CD4-positive, alpha-beta T cell (primary cell): ENCODE data around the gene ADIPOR2. TPM values are rescaled to one million over a fixed set of nuclear protein-coding genes. Genes with fewer than 3 reads are reported as not detected.

ENCODE experiments used
- ATAC-seq: fragments of 200-7000 bp; cut with Tn5 transposase; one replicate; pipeline ENCODE4 v1.10.0; 2022; ENCODE audit warnings: mild to moderate bottlenecking; ENCODE audit not compliant: poor library complexity
- CTCF ChIA-PET: fragments of 350-600 bp; sonication (Branson Sonifier 250); formaldehyde crosslinking; loops from one replicate; lab custom pipeline; 2021; ENCODE audit warnings: antibody characterized with exemption, inconsistent platforms; lab: Charles Lee
- POLR2A ChIA-PET: fragments of 350-600 bp; sonication (Branson Sonifier 250); formaldehyde crosslinking; loops from one replicate; lab custom pipeline; 2021; ENCODE audit warnings: antibody characterized with exemption, inconsistent platforms; lab: Charles Lee
- DNase-seq, 14 experiments: peaks; one replicate each; pipeline ENCODE4 v3.0.0-alpha.2; 2013 to 2020; ENCODE audit warnings: mixed read lengths in 2 of 14
- H3K27ac ChIP-seq, 2 donors: one replicate each; pipeline versions ENCODE4 v1.5.1 to v1.7.0; 2013; ENCODE audit warnings: low read length in 2 of 2, low read depth in 1 of 2, mild to moderate bottlenecking in 1 of 2
- H3K27me3 ChIP-seq, 2 experiments: 1 replicate in 1 of 2; 2 replicates in 1 of 2; pipeline versions ENCODE4 v1.6.1 to v1.7.0; 2013; ENCODE audit warnings: low read length in 2 of 2, control low read depth in 1 of 2, mild to moderate bottlenecking in 1 of 2, moderate library complexity in 1 of 2; ENCODE audit not compliant: insufficient read depth in 2 of 2, control insufficient read depth in 1 of 2
- H3K36me3 ChIP-seq: one replicate; pipeline ENCODE4 v1.6.1; 2013; ENCODE audit warnings: low read length, control low read depth; ENCODE audit not compliant: insufficient read depth
- H3K4me1 ChIP-seq: one replicate; pipeline ENCODE4 v1.6.1; 2013; ENCODE audit warnings: low read length, control low read depth; ENCODE audit not compliant: insufficient read depth
- H3K4me3 ChIP-seq: one replicate; pipeline ENCODE4 v1.5.1; 2013; ENCODE audit warnings: mild to moderate bottlenecking, low read length, moderate library complexity
- H3K9me3 ChIP-seq, 2 experiments: 1 replicate in 1 of 2; 2 replicates in 1 of 2; pipeline versions ENCODE4 v1.6.1 to v1.7.0; 2013; ENCODE audit warnings: low read length in 2 of 2, mild to moderate bottlenecking in 2 of 2, control low read depth in 1 of 2, moderate library complexity in 1 of 2; ENCODE audit not compliant: control insufficient read depth in 1 of 2, insufficient read depth in 1 of 2
- H3K27ac Mint-ChIP-seq: one replicate; pipeline ENCODE4 v1.8.0; 2020; ENCODE audit warnings: mixed read lengths
- H3K27me3 Mint-ChIP-seq: one replicate; pipeline ENCODE4 v1.8.0; 2021; ENCODE audit warnings: mixed read lengths
- H3K36me3 Mint-ChIP-seq: one replicate; pipeline ENCODE4 v1.8.0; 2021; ENCODE audit warnings: low read depth, mixed read lengths
- H3K4me1 Mint-ChIP-seq: one replicate; pipeline ENCODE4 v1.8.0; 2021; ENCODE audit warnings: low read depth, mixed read lengths
- H3K4me3 Mint-ChIP-seq: one replicate; pipeline ENCODE4 v1.8.0; 2020; ENCODE audit warnings: mild to moderate bottlenecking, mixed read lengths
- H3K9me3 Mint-ChIP-seq: one replicate; pipeline ENCODE4 v1.8.0; 2020; ENCODE audit warnings: mixed read lengths
- intact Hi-C, 2 experiments: fragments of 100-400 bp; cut with DNase I in 1 of 2; cut with micrococcal nuclease in 1 of 2; formaldehyde crosslinking; loops; one replicate each; pipeline versions ENCODE4 v1.15.1 to v1.9.0; 2023 to 2025; cut with DNase I, micrococcal nuclease
- total RNA-seq, 174 experiments: library from RNA in 2 of 174; stranded (reverse) in 2 of 174; gene quantifications; one replicate each; pipeline ENCODE4 v1.2.3 and lab custom pipeline; 2021 to 2026
- TF ChIP-seq, protein P1 (sequence below): fragments of 200-600 bp; IDR thresholded peaks from one replicate; pipeline ENCODE4 v1.8.0; 2022; ENCODE audit warnings: antibody characterized with exemption, mild to moderate bottlenecking

ADIPOR2 gene
- total RNA-seq, 2 experiments from 2014 or later: 12.5 to 12.6 TPM

DNA sequence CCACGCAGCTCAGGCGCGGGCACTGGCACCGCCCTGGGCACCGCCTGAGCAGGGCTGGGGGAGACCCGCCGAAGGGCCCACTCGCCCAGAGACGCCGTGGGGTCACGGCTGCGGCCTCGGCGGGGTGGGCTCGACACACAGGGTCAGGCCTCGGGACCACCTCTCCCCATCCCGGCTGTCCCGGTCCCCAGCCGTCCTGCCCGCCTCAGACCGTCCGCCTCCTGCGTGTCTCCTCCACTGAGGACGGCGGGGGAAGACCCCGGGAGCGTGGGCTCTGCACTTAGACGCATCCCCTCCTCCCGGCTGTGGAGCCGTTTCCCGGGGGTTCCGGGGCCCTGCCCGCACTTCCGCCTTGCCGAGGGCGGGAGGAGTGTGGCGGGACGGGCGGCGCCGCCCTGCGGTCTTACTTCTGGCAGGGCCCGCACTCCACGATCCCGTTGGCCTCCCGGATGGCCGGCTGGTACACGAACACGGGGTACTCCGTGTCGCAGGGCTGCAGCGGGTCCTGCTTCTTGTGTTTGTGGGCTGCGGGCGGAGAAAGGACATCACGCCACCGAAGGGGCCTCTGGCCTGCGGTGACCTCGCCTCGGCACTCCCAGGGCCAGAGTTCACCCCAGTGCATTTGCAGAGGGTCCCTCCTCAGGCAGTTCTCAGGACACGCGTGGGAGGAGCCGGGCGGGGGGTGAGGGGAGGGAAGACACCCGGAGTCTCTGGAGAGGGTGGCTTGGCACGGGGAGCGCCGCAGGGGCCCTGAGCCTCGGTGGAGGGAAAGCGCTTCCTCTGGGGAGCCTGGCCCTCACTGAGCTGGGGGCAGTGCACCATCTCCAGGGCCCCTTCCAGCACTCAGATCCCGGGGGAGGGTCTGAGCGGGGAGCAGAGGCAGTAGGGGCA is 106.4 kb downstream of the ADIPOR2 start:
- peak overlapping the region; percentile 61 to 78 for H3K27ac ChIP-seq
- H3K36me3 Mint-ChIP-seq: no peaks in the 10 kb centered on the region
- DNase-seq (peak in 12 of 14 experiments; percentile 25 to 83 (median 55)), ATAC-seq (peak; percentile 5)
- peaks cover 23% of the 10 kb centered on the region for H3K4me1 ChIP-seq
- no peaks in the 10 kb centered on the region for H3K9me3 ChIP-seq
- no peaks in the 10 kb centered on the region for H3K27me3 ChIP-seq
- peak overlapping the region; percentile 93 for H3K27ac Mint-ChIP-seq
- no peaks in the 10 kb centered on the region for H3K9me3 Mint-ChIP-seq
- CTCF ChIA-PET: interaction anchor here (2.1 to 5.1 kb wide), 2 partner anchors 143 to 237 kb away, joined by 13 to 122 read pairs; no protein-coding TSS in a partner anchor
- peak overlapping the region; percentile 85 for H3K4me3 Mint-ChIP-seq
- TF ChIP-seq, protein P1, sequence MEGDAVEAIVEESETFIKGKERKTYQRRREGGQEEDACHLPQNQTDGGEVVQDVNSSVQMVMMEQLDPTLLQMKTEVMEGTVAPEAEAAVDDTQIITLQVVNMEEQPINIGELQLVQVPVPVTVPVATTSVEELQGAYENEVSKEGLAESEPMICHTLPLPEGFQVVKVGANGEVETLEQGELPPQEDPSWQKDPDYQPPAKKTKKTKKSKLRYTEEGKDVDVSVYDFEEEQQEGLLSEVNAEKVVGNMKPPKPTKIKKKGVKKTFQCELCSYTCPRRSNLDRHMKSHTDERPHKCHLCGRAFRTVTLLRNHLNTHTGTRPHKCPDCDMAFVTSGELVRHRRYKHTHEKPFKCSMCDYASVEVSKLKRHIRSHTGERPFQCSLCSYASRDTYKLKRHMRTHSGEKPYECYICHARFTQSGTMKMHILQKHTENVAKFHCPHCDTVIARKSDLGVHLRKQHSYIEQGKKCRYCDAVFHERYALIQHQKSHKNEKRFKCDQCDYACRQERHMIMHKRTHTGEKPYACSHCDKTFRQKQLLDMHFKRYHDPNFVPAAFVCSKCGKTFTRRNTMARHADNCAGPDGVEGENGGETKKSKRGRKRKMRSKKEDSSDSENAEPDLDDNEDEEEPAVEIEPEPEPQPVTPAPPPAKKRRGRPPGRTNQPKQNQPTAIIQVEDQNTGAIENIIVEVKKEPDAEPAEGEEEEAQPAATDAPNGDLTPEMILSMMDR: no peak
- H3K4me3 ChIP-seq: peak overlapping the region; percentile 86
- POLR2A ChIA-PET: interaction anchor here (0.6 to 3.3 kb wide), 7 partner anchors 106 to 237 kb away, joined by 3 to 50 read pairs (median 6); partner anchors contain the start of gene ADIPOR2
- H3K4me1 Mint-ChIP-seq: peaks cover 8% of the 10 kb centered on the region
- H3K36me3 ChIP-seq: no peaks in the 10 kb centered on the region
- H3K27me3 Mint-ChIP-seq: no peaks in the 10 kb centered on the region
- intact Hi-C loops: loop anchor here (2.0 to 10.0 kb wide), 9 partner anchors 208 to 1955 kb away; partner anchors contain the start of genes CRACR2A (in 1 of the 2), DCP1B (in 1 of the 2) and FKBP4 (in 1 of the 2)

GRCh38 chr12:1797991-1798640 is 107.2 kb downstream of the ADIPOR2 start:
- no peaks in the 10 kb centered on the region for H3K9me3 Mint-ChIP-seq
- H3K27ac Mint-ChIP-seq: no peak overlapping the region
- Histone ChIP-seq H3K27me3 (no peaks in the 10 kb centered on the region), H3K27ac (peak overlapping the region; percentile 40 to 78), H3K4me1 (peaks cover 23% of the 10 kb centered on the region), H3K36me3 (no peaks in the 10 kb centered on the region), H3K9me3 (no peaks in the 10 kb centered on the region), H3K4me3 (no peak overlapping the region)
- intact Hi-C loops: loop anchor here (2.0 to 10.0 kb wide), 9 partner anchors 207 to 1954 kb away; partner anchors contain the start of genes CRACR2A (in 1 of the 2), DCP1B (in 1 of the 2) and FKBP4 (in 1 of the 2)
- peak overlapping the region; percentile 56 for H3K4me3 Mint-ChIP-seq
- H3K27me3 Mint-ChIP-seq: no peaks in the 10 kb centered on the region
- no peak for ATAC-seq
- POLR2A ChIA-PET: interaction anchor here (1.0 kb wide), 1 partner anchor 142 kb away, joined by 6 read pairs; no protein-coding TSS in a partner anchor
- no peaks in the 10 kb centered on the region for H3K36me3 Mint-ChIP-seq
- CTCF ChIA-PET: interaction anchor here (1.2 to 5.1 kb wide), 2 partner anchors 142 to 145 kb away, joined by 4 to 122 read pairs; no protein-coding TSS in a partner anchor
- DNase-seq: peak in 1 of 14 experiments; percentile 37
- TF ChIP-seq, protein P1: no peak
- peaks cover 8% of the 10 kb centered on the region for H3K4me1 Mint-ChIP-seq

GRCh38 chr12:1798641-1799020 is 107.8 kb downstream of the ADIPOR2 start:
- TF ChIP-seq, protein P1: no peak
- DNase-seq: no peak
- H3K27ac Mint-ChIP-seq: no peak overlapping the region

More at GRCh38 chr12:1798641-1799020, 107.8 kb downstream of the ADIPOR2 start:
- ATAC-seq: no peak
- Histone ChIP-seq H3K27ac (no peak overlapping the region), H3K27me3 (no peaks in the 10 kb centered on the region), H3K9me3 (no peaks in the 10 kb centered on the region), H3K36me3 (no peaks in the 10 kb centered on the region), H3K4me1 (peaks cover 23% of the 10 kb centered on the region), H3K4me3 (no peak overlapping the region)
- intact Hi-C loops: loop anchor here (5.0 to 10.0 kb wide), 7 partner anchors 236 to 1954 kb away; partner anchors contain the start of genes CRACR2A (in 1 of the 2) and FKBP4 (in 1 of the 2)
- H3K36me3 Mint-ChIP-seq: no peaks in the 10 kb centered on the region
- CTCF ChIA-PET: interaction anchor here (1.2 to 5.1 kb wide), 2 partner anchors 141 to 146 kb away, joined by 4 to 122 read pairs; no protein-coding TSS in a partner anchor
- H3K9me3 Mint-ChIP-seq: no peaks in the 10 kb centered on the region
- peaks cover 8% of the 10 kb centered on the region for H3K4me1 Mint-ChIP-seq
- no peaks in the 10 kb centered on the region for H3K27me3 Mint-ChIP-seq
- POLR2A ChIA-PET: interaction anchor here (1.0 kb wide), 1 partner anchor 141 kb away, joined by 6 read pairs; no protein-coding TSS in a partner anchor
- H3K4me3 Mint-ChIP-seq: no peak overlapping the region
